Astrocyte (in vitro differentiated cells and primary cell): ENCODE results near the gene B3GNT5. TPM values are rescaled to one million over a fixed set of nuclear protein-coding genes. Genes with fewer than 3 reads are reported as not detected.
A peak's percentile ranks its signal among the peaks of the same experiment; 100 is the strongest.

Experiments used
- DNase-seq: peaks from one replicate; pipeline ENCODE4 v3.0.0-alpha.2; 2010; ENCODE audit warnings: low read depth
- FAIRE-seq: peaks from 2 replicates; lab custom pipeline; 2011; peaks lifted over from hg19 to GRCh38; lab: Jason Lieb, UNC
- H2AFZ ChIP-seq: 2 replicates; pipeline ENCODE4 v1.6.0; 2012; ENCODE audit warnings: low read depth, low read length, inconsistent platforms
- H3K27ac ChIP-seq: 2 replicates; pipeline ENCODE4 v1.5.1; 2011; ENCODE audit warnings: low read depth, low read length, inconsistent platforms
- H3K27me3 ChIP-seq: 2 replicates; pipeline ENCODE4 v1.6.0; 2011; ENCODE audit warnings: low read length, inconsistent platforms; ENCODE audit not compliant: insufficient read depth
- H3K36me3 ChIP-seq: 2 replicates; pipeline ENCODE4 v1.5.1; 2011; ENCODE audit warnings: low read length, inconsistent platforms; ENCODE audit not compliant: insufficient read depth
- H3K4me1 ChIP-seq: 2 replicates; pipeline ENCODE4 v1.5.1; 2011; ENCODE audit warnings: low read length, inconsistent platforms; ENCODE audit not compliant: insufficient read depth
- H3K4me2 ChIP-seq: 2 replicates; pipeline ENCODE4 v1.6.0; 2012; ENCODE audit warnings: low read length, inconsistent platforms
- H3K4me3 ChIP-seq: 2 replicates; pipeline ENCODE4 v1.5.1; 2011; ENCODE audit warnings: low read depth, mild to moderate bottlenecking, low read length, inconsistent platforms; ENCODE audit not compliant: insufficient read depth
- H3K79me2 ChIP-seq: 2 replicates; pipeline ENCODE4 v1.6.0; 2012; ENCODE audit warnings: mild to moderate bottlenecking, low read length, inconsistent platforms; ENCODE audit not compliant: insufficient read depth
- H3K9ac ChIP-seq: 2 replicates; pipeline ENCODE4 v1.6.0; 2012; ENCODE audit warnings: mild to moderate bottlenecking, low read length, inconsistent platforms
- H3K9me3 ChIP-seq: 2 replicates; pipeline ENCODE4 v1.5.1; 2012; ENCODE audit warnings: low read depth, mild to moderate bottlenecking, low read length, inconsistent platforms; ENCODE audit not compliant: insufficient read depth
- H4K20me1 ChIP-seq: 2 replicates; pipeline ENCODE4 v1.6.0; 2012; ENCODE audit warnings: low read length, inconsistent platforms; ENCODE audit not compliant: insufficient read depth
- H3K27ac Mint-ChIP-seq: one replicate; pipeline ENCODE4 v1.8.0; 2021; ENCODE audit warnings: mild to moderate bottlenecking, mixed read lengths; ENCODE audit not compliant: unreplicated experiment
- H3K27me3 Mint-ChIP-seq: one replicate; pipeline ENCODE4 v1.8.0; 2021; ENCODE audit warnings: low read depth, mixed read lengths; ENCODE audit not compliant: unreplicated experiment
- H3K36me3 Mint-ChIP-seq: one replicate; pipeline ENCODE4 v1.8.0; 2021; ENCODE audit warnings: low read depth, mixed read lengths; ENCODE audit not compliant: unreplicated experiment
- H3K4me1 Mint-ChIP-seq: one replicate; pipeline ENCODE4 v1.8.0; 2021; ENCODE audit warnings: low read depth, mixed read lengths; ENCODE audit not compliant: unreplicated experiment
- H3K4me3 Mint-ChIP-seq: one replicate; pipeline ENCODE4 v1.8.0; 2021; ENCODE audit warnings: mild to moderate bottlenecking, moderate library complexity, mixed read lengths; ENCODE audit not compliant: unreplicated experiment
- H3K9me3 Mint-ChIP-seq: one replicate; pipeline ENCODE4 v1.8.0; 2021; ENCODE audit warnings: mild to moderate bottlenecking, mixed read lengths; ENCODE audit not compliant: unreplicated experiment
- EZH2 ChIP-seq: IDR thresholded peaks from 2 replicates; pipeline ENCODE4 v1.6.1; 2012; ENCODE audit warnings: mild to moderate bottlenecking, low read length, inconsistent platforms; ENCODE audit not compliant: insufficient read depth
- total RNA-seq: library from RNA; stranded (reverse); gene quantifications from 2 replicates; pipeline ENCODE4 v1.2.1, GENCODE V29; 2021
- TF ChIP-seq, protein P1 (sequence below): IDR thresholded peaks from 2 replicates; pipeline ENCODE4 v1.5.1; 2011; ENCODE audit warnings: low read depth, mild to moderate bottlenecking, inconsistent platforms, low read length, moderate library complexity; ENCODE audit not compliant: insufficient read depth

The B3GNT5 gene
- total RNA-seq, 1 donor from 2014 or later = 15.8 TPM

DNA sequence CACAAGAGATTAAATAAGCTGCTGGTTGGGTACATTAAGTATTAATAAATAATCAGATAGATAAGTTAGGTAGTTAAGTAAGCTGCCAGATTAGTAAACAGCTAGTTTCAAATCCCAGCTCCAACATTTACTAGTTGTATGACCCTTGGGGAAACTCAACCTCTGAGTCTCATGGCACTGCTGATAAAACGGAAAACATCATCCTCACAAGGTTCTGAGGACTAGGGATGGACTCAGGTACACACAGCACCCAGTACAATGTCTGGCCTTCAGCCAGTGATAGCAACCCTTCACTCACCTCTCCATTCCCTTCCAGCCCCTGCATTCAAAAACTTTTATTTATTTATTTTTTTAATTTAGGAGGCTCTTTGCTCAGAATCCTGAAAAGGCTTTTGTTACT is 32.3 kb downstream of the B3GNT5 start:
- no peaks in the 10 kb centered on the region for H3K27me3 ChIP-seq
- DNase-seq = no peak
- Mint-ChIP-seq H3K27me3 (no peaks in the 10 kb centered on the region), H3K4me3 (no peak overlapping the region), H3K27ac (peak overlapping the region; percentile 95), H3K9me3 (no peaks in the 10 kb centered on the region), H3K4me1 (peaks cover 24% of the 10 kb centered on the region), H3K36me3 (no peaks in the 10 kb centered on the region)
- peak overlapping the region; percentile 86 for H3K27ac ChIP-seq
- peak overlapping the region; percentile 66 for H3K4me2 ChIP-seq
- no peaks in the 10 kb centered on the region for H3K36me3 ChIP-seq
- H3K4me3 ChIP-seq = no peak overlapping the region
- H2AFZ ChIP-seq = no peak overlapping the region
- H3K9me3 ChIP-seq = no peaks in the 10 kb centered on the region
- no peaks in the 10 kb centered on the region for H3K79me2 ChIP-seq
- H3K9ac ChIP-seq = peak overlapping the region; percentile 45
- peaks cover 36% of the 10 kb centered on the region for H3K4me1 ChIP-seq
- no peaks in the 10 kb centered on the region for H4K20me1 ChIP-seq
- FAIRE-seq = no peak
- no peak for TF ChIP-seq EZH2
- TF ChIP-seq, protein P1, sequence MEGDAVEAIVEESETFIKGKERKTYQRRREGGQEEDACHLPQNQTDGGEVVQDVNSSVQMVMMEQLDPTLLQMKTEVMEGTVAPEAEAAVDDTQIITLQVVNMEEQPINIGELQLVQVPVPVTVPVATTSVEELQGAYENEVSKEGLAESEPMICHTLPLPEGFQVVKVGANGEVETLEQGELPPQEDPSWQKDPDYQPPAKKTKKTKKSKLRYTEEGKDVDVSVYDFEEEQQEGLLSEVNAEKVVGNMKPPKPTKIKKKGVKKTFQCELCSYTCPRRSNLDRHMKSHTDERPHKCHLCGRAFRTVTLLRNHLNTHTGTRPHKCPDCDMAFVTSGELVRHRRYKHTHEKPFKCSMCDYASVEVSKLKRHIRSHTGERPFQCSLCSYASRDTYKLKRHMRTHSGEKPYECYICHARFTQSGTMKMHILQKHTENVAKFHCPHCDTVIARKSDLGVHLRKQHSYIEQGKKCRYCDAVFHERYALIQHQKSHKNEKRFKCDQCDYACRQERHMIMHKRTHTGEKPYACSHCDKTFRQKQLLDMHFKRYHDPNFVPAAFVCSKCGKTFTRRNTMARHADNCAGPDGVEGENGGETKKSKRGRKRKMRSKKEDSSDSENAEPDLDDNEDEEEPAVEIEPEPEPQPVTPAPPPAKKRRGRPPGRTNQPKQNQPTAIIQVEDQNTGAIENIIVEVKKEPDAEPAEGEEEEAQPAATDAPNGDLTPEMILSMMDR = no peak

DNA sequence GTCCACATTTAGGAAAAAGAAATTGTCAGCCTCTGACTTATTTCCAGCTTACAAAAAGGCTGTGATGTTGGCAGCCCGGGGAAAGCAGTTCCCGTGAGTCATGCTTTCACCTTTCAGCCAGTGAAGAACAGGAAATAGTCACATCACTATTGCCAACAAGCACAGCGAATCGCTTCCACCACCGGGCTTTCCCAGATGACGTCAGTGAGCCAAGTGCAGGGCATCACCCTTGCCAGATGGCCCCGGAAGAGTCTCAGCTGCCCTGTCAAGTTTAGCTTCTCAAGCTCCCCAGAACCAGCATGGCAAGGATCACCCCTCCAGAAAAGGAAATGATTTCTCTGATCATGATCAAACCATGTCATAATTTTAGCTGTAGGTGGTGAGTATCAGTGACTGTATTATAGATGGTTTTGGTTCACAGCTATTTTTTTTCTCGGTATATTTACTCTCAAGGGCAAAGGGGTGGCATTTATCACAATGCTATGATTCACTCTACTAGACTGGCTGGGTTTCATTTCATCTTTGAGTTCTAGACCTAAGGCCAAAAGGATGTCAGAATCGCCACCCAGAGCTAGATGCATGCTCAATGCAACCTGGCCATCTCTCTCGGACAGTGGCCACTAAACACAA is 32.9 kb downstream of the B3GNT5 start:
- peak overlapping the region; percentile 66 for H3K4me2 ChIP-seq
- FAIRE-seq = no peak

More for the DNA sequence above, 32.9 kb downstream of the B3GNT5 start:
- Histone ChIP-seq H3K79me2 (no peaks in the 10 kb centered on the region), H3K4me1 (peaks cover 37% of the 10 kb centered on the region), H3K27ac (peak overlapping the region; percentile 86), H3K9me3 (no peaks in the 10 kb centered on the region), H4K20me1 (no peaks in the 10 kb centered on the region), H3K9ac (peak overlapping the region; percentile 55), H3K4me3 (no peak overlapping the region), H3K27me3 (no peaks in the 10 kb centered on the region), H3K36me3 (no peaks in the 10 kb centered on the region), H2AFZ (peak overlapping the region; percentile 12)
- peaks cover 24% of the 10 kb centered on the region for H3K4me1 Mint-ChIP-seq
- TF ChIP-seq EZH2 = no peak
- TF ChIP-seq, protein P1 = no peak
- H3K36me3 Mint-ChIP-seq = no peaks in the 10 kb centered on the region
- H3K4me3 Mint-ChIP-seq = peak overlapping the region; percentile 34
- no peaks in the 10 kb centered on the region for H3K9me3 Mint-ChIP-seq
- peak overlapping the region; percentile 82 for H3K27ac Mint-ChIP-seq
- H3K27me3 Mint-ChIP-seq = no peaks in the 10 kb centered on the region
- peak; percentile 98 for DNase-seq
